AG04450 (cell line): Measurements from ENCODE around the gene ANKS1B. TPM values are rescaled to one million over a fixed set of nuclear protein-coding genes. Genes with fewer than 3 reads are reported as not detected.
"Not testable (repeated sequence)": the region's sequence is repeated elsewhere in the genome, so short reads cannot be mapped to it uniquely, and the experiment has no call there.

Experiments
- CTCF ChIA-PET: fragments of 300-600, 350-600 bp; formaldehyde crosslinking; extraction: SDS; loops from one replicate; lab custom pipeline; 2022; ENCODE audit warnings: antibody characterized with exemption, inconsistent platforms; lab: Charles Lee
- POLR2A ChIA-PET: fragments of 350-600 bp; formaldehyde crosslinking; extraction: SDS; loops from one replicate; lab custom pipeline; 2021; ENCODE audit warnings: antibody characterized with exemption, inconsistent platforms; lab: Yijun Ruan, JAX
- DNase-seq: peaks from one replicate; pipeline ENCODE4 v3.0.0-alpha.2; 2011; ENCODE audit warnings: low read depth, low spot score
- H3K27ac ChIP-seq: one replicate; pipeline ENCODE4 v1.5.1; 2012; ENCODE audit warnings: low read depth, low read length, control low read depth
- H3K27me3 ChIP-seq: one replicate; pipeline ENCODE4 v1.6.0; 2012; ENCODE audit warnings: low read length; ENCODE audit not compliant: control insufficient read depth, insufficient read depth
- H3K4me3 ChIP-seq: 2 replicates; pipeline ENCODE4 v1.5.1; 2011; ENCODE audit warnings: mild to moderate bottlenecking, low read depth, low read length, control low read depth
- H3K9me3 ChIP-seq: 2 replicates; pipeline ENCODE4 v1.5.1; 2012; ENCODE audit warnings: low read length; ENCODE audit not compliant: control insufficient read depth, insufficient read depth
- CTCF ChIP-seq: IDR thresholded peaks from 2 replicates; pipeline ENCODE4 v1.5.1; 2011; ENCODE audit warnings: low read depth, low read length, control low read depth, inconsistent platforms
- polyA plus RNA-seq: library from polyadenylated mRNA; depleted of rRNA; stranded (reverse); fragments of >200 nt; gene quantifications from 2 replicates; pipeline ENCODE4 v1.2.3, GENCODE V29; 2011

Gene ANKS1B
- polyA plus RNA-seq, 1 experiment, result 0.22 TPM

- Histone ChIP-seq H3K27ac (no peak overlapping the region), H3K27me3 (no peaks in the 10 kb centered on the region), H3K4me3 (no peak overlapping the region), H3K9me3 (no peaks in the 10 kb centered on the region)
- DNase-seq, result no peak
- TF ChIP-seq CTCF, result no peak
- CTCF ChIA-PET, result no interaction called here
- POLR2A ChIA-PET, result no interaction called here
These were observed 357.3 kb downstream of the ANKS1B start for GRCh38 chr12:99627459-99627858.

GRCh38 chr12:99624591-99624990 is 360.1 kb downstream of the ANKS1B start:
- H3K27me3 ChIP-seq, POLR2A ChIA-PET, CTCF ChIA-PET, H3K27ac ChIP-seq, DNase-seq, H3K4me3 ChIP-seq, H3K9me3 ChIP-seq: not testable (repeated sequence)

- Histone ChIP-seq H3K9me3 (no peaks in the 10 kb centered on the region), H3K27ac (no peak overlapping the region), H3K27me3 (no peaks in the 10 kb centered on the region), H3K4me3 (no peak overlapping the region)
- TF ChIP-seq CTCF, result no peak
- CTCF ChIA-PET, result interaction anchor here (1.2 to 3.9 kb wide), 6 partner anchors 17 to 577 kb away, joined by 3 to 25 read pairs (median 6); no protein-coding TSS in a partner anchor
- POLR2A ChIA-PET, result no interaction called here
- no peak for DNase-seq
These were observed 364.6 kb downstream of the ANKS1B start for GRCh38 chr12:99620159-99620479.

- no peaks in the 10 kb centered on the region for H3K9me3 ChIP-seq
- CTCF ChIA-PET, result interaction anchor here (1.2 to 3.9 kb wide), 6 partner anchors 18 to 577 kb away, joined by 3 to 25 read pairs (median 6); no protein-coding TSS in a partner anchor
- H3K4me3 ChIP-seq, result no peak overlapping the region
- peak; percentile 6 for DNase-seq
- H3K27me3 ChIP-seq, result no peaks in the 10 kb centered on the region
- TF ChIP-seq CTCF, result peak; percentile 72
- POLR2A ChIA-PET, result no interaction called here
- H3K27ac ChIP-seq, result no peak overlapping the region
These were observed 365.2 kb downstream of the ANKS1B start for GRCh38 chr12:99619389-99620158.

- no peak for DNase-seq
- no peak for TF ChIP-seq CTCF
- no peaks in the 10 kb centered on the region for H3K27me3 ChIP-seq
- H3K4me3 ChIP-seq, result no peak overlapping the region
- H3K27ac ChIP-seq, result no peak overlapping the region
- no peaks in the 10 kb centered on the region for H3K9me3 ChIP-seq
- ChIA-PET CTCF (interaction anchor here (2.2 to 3.9 kb wide), 2 partner anchors 576 kb away, joined by 7 to 25 read pairs; no protein-coding TSS in a partner anchor), POLR2A (no interaction called here)
These were observed 366.1 kb downstream of the ANKS1B start for GRCh38 chr12:99618657-99619056.
